Heart left ventricle (tissue), 16 donors: ENCODE results near the gene CPNE9. TPM values are rescaled to one million over a fixed set of nuclear protein-coding genes. Genes with fewer than 3 reads are reported as not detected.

Experiments
- ATAC-seq, 4 donors: fragments of 200-7000 bp; cut with Tn5 transposase; one replicate each; pipeline ENCODE4 v1.9.1; 2020 to 2022; ENCODE audit warnings: moderate library complexity in 4 of 4, mild to moderate bottlenecking in 3 of 4, moderate number of reproducible peaks in 1 of 4
- DNase-seq, 5 donors: peaks; one replicate each; pipeline ENCODE4 v3.0.0-alpha.2; 2020
- H3K27ac ChIP-seq, 12 donors: fragments of 200-600 bp; sonication (generic) in 4 of 12; one replicate each; pipeline versions ENCODE4 v1.5.0 to v1.8.0; 2016 to 2022; ENCODE audit warnings: mild to moderate bottlenecking in 2 of 12
- H3K27me3 ChIP-seq, 9 donors: fragments of 200-600 bp; sonication (generic) in 2 of 9; one replicate each; pipeline versions ENCODE4 v1.5.1 to v1.8.0; 2016 to 2022; ENCODE audit warnings: mild to moderate bottlenecking in 3 of 9
- H3K36me3 ChIP-seq, 9 donors: fragments of 200-600 bp; sonication (generic) in 2 of 9; one replicate each; pipeline versions ENCODE4 v1.5.0 to v1.8.0; 2018 to 2022; ENCODE audit warnings: mild to moderate bottlenecking in 2 of 9
- H3K4me1 ChIP-seq, 12 donors: fragments of 200-600 bp; sonication (generic) in 4 of 12; one replicate each; pipeline versions ENCODE4 v1.5.0 to v1.8.0; 2016 to 2022; ENCODE audit warnings: mild to moderate bottlenecking in 3 of 12
- H3K4me3 ChIP-seq, 12 donors: fragments of 200-600 bp; sonication (generic) in 4 of 12; one replicate each; pipeline versions ENCODE4 v1.5.0 to v1.8.0; 2017 to 2022; ENCODE audit warnings: mild to moderate bottlenecking in 9 of 12, moderate library complexity in 4 of 12
- H3K9me3 ChIP-seq, 12 donors: fragments of 200-600 bp; sonication (generic) in 4 of 12; one replicate each; pipeline versions ENCODE4 v1.5.0 to v1.8.0; 2016 to 2022; ENCODE audit warnings: mild to moderate bottlenecking in 1 of 12
- POLR2A ChIP-seq, 2 donors: fragments of 450-650 bp; IDR thresholded peaks; one replicate each; pipeline ENCODE4 v1.6.1; 2017; ENCODE audit warnings: antibody characterized with exemption in 2 of 2, mild to moderate bottlenecking in 2 of 2, moderate library complexity in 2 of 2
- WGBS, 4 donors: extraction: QIAGEN DNeasy Blood & Tissue Kit in 2 of 4; methylation state at CpG; one replicate each; pipeline versions ENCODE4 v1.1.5 to v1.1.7; 2013 to 2018; 5-methylcytosine and 5-hydroxymethylcytosine counted together
- intact Hi-C, 10 donors: fragments of 100-400 bp; cut with DNase I; formaldehyde crosslinking; loops; one replicate each; pipeline versions ENCODE4 v1.11.1 to v1.14.2; 2022
- polyA plus RNA-seq, 2 donors: library from polyadenylated mRNA; stranded (reverse); fragments of 200-250 nt; gene quantifications; one replicate each; pipeline ENCODE4 v1.2.3, GENCODE V29; 2013
- total RNA-seq, 9 donors: library from RNA; depleted of rRNA in 2 of 9; stranded (reverse); fragments of >200 nt in 2 of 9; fragmentation: NEBNext Ultra II Directional in 3 of 9; extraction: Animal tissue kit (Norgen Biotek cat#: 25700) in 3 of 9; gene quantifications; one replicate each; pipeline versions ENCODE4 v1.1.0 to v1.2.4, GENCODE V29; 2016 to 2023
- TF ChIP-seq, protein P1 (sequence below), 12 donors: fragments of 200-600 bp; sonication (generic) in 4 of 12; IDR thresholded peaks; one replicate each; pipeline versions ENCODE4 v1.5.0 to v1.8.0; 2018 to 2022; ENCODE audit warnings: antibody characterized with exemption in 12 of 12, mild to moderate bottlenecking in 5 of 12
- donor health status: ischemic (EF 13 %, LVEDD 7.1; RV severe dilation, severe dysfunction).
- donor health status: healthy with polysubstance abuse.
- donor health status: DM: no; HTN: yes; CAD: no.
- donor health status: DM: no; HTN: no; CAD: no.
- donor health status: ischemic (EF 25% LVEDD 6.9; RV normal size, moderate dysfunction).
- donor health status: ischemic (EF 25% LVEDD 5.7; RV mildly dilated, moderate dysfunction).
- donor health status: healthy.
- donor health status: DM: yes; HTN: yes; CAD: no.
- donor health status: ischemic (EF 35%, LVEDD 5.7; RV mildly dilated, moderate dysfunction).
- donor health status: nonischemic (EF 11% LVEDD 7.7; RV severe dilation, severe dysfunction).
- donor health status: DM: yes; HTN: yes; CAD: no.
- donor health status: PGD.
- donor health status: ischemic (EF 29% LVEDD 5.4; RV normal size, mild dysfunction).
- donor health status: nonischemic (EF 23%, LVEDD 6.1; RV moderate dilation, normal function).

The CPNE9 gene
- total and polyA plus RNA-seq, 11 donors, result 0.04 TPM; not detected in 10

- no peaks in the 10 kb centered on the region for H3K27me3 ChIP-seq
- H3K9me3 ChIP-seq, result no peaks in the 10 kb centered on the region
- DNase-seq, result no peak
- intact Hi-C loops, result no loop called here
- no peak overlapping the region for H3K4me3 ChIP-seq
- no peak overlapping the region for H3K27ac ChIP-seq
- peak; percentile 51 to 76 (median 60) for ATAC-seq
- no peak for TF ChIP-seq POLR2A (IDR thresholded peaks at IDR 0.05)
- TF ChIP-seq, protein P1, sequence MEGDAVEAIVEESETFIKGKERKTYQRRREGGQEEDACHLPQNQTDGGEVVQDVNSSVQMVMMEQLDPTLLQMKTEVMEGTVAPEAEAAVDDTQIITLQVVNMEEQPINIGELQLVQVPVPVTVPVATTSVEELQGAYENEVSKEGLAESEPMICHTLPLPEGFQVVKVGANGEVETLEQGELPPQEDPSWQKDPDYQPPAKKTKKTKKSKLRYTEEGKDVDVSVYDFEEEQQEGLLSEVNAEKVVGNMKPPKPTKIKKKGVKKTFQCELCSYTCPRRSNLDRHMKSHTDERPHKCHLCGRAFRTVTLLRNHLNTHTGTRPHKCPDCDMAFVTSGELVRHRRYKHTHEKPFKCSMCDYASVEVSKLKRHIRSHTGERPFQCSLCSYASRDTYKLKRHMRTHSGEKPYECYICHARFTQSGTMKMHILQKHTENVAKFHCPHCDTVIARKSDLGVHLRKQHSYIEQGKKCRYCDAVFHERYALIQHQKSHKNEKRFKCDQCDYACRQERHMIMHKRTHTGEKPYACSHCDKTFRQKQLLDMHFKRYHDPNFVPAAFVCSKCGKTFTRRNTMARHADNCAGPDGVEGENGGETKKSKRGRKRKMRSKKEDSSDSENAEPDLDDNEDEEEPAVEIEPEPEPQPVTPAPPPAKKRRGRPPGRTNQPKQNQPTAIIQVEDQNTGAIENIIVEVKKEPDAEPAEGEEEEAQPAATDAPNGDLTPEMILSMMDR (IDR thresholded peaks at IDR 0.05), result no peak
- H3K4me1 ChIP-seq, result peaks cover 0 to 15% (median 0%) of the 10 kb centered on the region in 12 donors
- H3K36me3 ChIP-seq, result peaks cover 0 to 100% (median 99%) of the 10 kb centered on the region in 9 donors
- 58 to 72% (median 70%) methylated on average over 14 to 15 of the region's 15 CpGs for WGBS, 4 donors
Observed at GRCh38 chr3:9690451-9691450, 12.9 kb upstream of the CPNE9 start.

DNA sequence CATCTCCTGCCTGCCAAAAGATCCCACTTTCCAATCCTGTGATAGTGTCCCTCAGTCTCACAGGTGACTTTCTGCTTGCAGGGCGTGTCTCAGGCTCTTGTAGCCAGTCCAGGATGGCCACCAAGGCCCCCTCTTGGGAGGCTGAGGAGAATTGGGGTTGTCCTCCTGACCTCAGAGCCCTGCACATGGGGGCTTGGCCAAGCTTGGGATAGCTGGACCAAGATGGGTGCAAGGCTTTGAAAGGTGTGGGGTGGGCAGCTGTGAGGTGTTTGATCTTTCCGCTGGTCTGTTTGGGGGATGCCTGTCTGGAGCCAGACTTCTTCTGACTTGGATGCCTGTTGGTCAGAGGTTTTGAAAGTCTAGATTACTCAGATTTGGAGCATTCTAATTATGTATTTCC, 12.0 kb upstream of the CPNE9 start:
- Histone ChIP-seq H3K4me3 (no peak overlapping the region), H3K27ac (no peak overlapping the region), H3K4me1 (peaks cover 0 to 21% (median 4%) of the 10 kb centered on the region in 12 donors), H3K27me3 (no peaks in the 10 kb centered on the region), H3K9me3 (no peaks in the 10 kb centered on the region), H3K36me3 (peaks cover 0 to 100% (median 99%) of the 10 kb centered on the region in 9 donors)
- ATAC-seq (no peak), DNase-seq (no peak)
- 90 to 100% (median 96%) methylated on average over 2 of the region's 2 CpGs for WGBS, 4 donors
- TF ChIP-seq, protein P1 (IDR thresholded peaks at IDR 0.05), result no peak
- TF ChIP-seq POLR2A (IDR thresholded peaks at IDR 0.05), result no peak
- intact Hi-C loops, result no loop called here

GRCh38 chr3:9692416-9692815, 11.2 kb upstream of the CPNE9 start:
- H3K36me3 ChIP-seq, result peaks cover 0 to 100% (median 98%) of the 10 kb centered on the region in 9 donors
- TF ChIP-seq, protein P1 (IDR thresholded peaks at IDR 0.05), result no peak
- TF ChIP-seq POLR2A (IDR thresholded peaks at IDR 0.05), result no peak
- no peak for DNase-seq
- no peak for ATAC-seq
- H3K4me1 ChIP-seq, result peaks cover 0 to 26% (median 6%) of the 10 kb centered on the region in 12 donors
- no peak overlapping the region for H3K4me3 ChIP-seq
- H3K9me3 ChIP-seq, result no peaks in the 10 kb centered on the region
- intact Hi-C loops, result no loop called here
- 94 to 98% (median 95%) methylated on average over 5 of the region's 5 CpGs for WGBS, 4 donors
- no peaks in the 10 kb centered on the region for H3K27me3 ChIP-seq
- H3K27ac ChIP-seq, result no peak overlapping the region

DNA sequence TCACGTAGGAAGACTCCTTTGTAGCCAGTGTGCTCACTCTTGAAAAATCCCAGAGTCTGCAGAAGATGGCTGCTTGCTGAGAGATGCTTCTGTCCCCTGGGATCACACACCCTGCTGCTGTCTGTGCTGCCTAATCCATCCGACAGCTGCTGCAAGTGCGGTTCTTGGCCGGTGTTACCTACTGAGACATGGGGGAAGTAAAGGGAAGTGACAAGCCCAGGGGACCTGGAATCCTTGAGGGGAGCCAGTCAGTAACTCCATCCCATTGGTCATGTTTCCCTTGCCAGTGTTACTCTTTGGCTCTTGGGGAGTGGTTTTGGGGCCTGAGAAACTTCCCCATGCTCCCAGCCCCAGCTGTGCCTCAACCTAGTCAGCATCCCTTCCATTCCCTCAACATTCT, 8.3 kb upstream of the CPNE9 start:
- ATAC-seq, result no peak
- peak in 1 of 5 donors; percentile 43 for DNase-seq
- no peaks in the 10 kb centered on the region for H3K9me3 ChIP-seq

More for the DNA sequence above, 8.3 kb upstream of the CPNE9 start:
- TF ChIP-seq, protein P1 (IDR thresholded peaks at IDR 0.05), result no peak
- no peak for TF ChIP-seq POLR2A (IDR thresholded peaks at IDR 0.05)
- intact Hi-C loops, result no loop called here
- Histone ChIP-seq H3K4me1 (peaks cover 0 to 24% (median 6%) of the 10 kb centered on the region in 12 donors), H3K27ac (no peak overlapping the region), H3K36me3 (peaks cover 0 to 100% (median 95%) of the 10 kb centered on the region in 9 donors), H3K4me3 (no peak overlapping the region), H3K27me3 (no peaks in the 10 kb centered on the region)
- 51 to 73% (median 66%) methylated on average over 4 of the region's 4 CpGs for WGBS, 4 donors
